HG03442 (cell line): ENCODE data around the gene TARS1.
A peak's percentile ranks its signal among the peaks of the same experiment; 100 is the strongest.

ENCODE experiments used
- ATAC-seq: cut with Tn5 transposase; IDR thresholded peaks from one replicate; pipeline ENCODE4 v1.9.1; 2021; ENCODE audit warnings: mild to moderate bottlenecking, moderate library complexity; ENCODE audit not compliant: unreplicated experiment

The TARS1 gene

GRCh38 chr5:33440482-33441240 is at the start of gene TARS1:
TARS1 (plus strand) TSS chr5:33440965; CDS start chr5:33441087, 122 bp downstream.
- peak; percentile 93 for ATAC-seq

GRCh38 chr5:33398501-33398900 is 42.3 kb upstream of the TARS1 start:
- no peak for ATAC-seq

DNA sequence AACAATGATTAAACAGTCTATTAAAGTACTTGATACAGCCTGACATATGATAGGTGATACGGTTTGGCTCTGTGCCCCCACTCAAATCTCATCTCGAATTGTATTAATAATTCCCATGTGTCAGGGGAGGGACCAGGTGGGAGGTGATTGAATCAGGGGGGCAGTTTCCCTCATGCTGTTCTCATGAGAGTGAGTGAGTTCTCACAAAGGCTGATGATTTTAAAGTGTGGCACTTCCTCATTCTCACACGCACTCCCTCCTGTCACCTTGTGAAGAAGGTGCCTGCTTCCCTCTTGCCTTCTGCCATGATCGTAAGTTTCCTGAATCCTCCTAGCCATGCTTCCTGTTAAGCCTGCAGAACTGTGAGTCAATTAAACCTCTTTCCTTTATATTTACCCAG is 40.1 kb upstream of the TARS1 start:
- ATAC-seq: no peak

DNA sequence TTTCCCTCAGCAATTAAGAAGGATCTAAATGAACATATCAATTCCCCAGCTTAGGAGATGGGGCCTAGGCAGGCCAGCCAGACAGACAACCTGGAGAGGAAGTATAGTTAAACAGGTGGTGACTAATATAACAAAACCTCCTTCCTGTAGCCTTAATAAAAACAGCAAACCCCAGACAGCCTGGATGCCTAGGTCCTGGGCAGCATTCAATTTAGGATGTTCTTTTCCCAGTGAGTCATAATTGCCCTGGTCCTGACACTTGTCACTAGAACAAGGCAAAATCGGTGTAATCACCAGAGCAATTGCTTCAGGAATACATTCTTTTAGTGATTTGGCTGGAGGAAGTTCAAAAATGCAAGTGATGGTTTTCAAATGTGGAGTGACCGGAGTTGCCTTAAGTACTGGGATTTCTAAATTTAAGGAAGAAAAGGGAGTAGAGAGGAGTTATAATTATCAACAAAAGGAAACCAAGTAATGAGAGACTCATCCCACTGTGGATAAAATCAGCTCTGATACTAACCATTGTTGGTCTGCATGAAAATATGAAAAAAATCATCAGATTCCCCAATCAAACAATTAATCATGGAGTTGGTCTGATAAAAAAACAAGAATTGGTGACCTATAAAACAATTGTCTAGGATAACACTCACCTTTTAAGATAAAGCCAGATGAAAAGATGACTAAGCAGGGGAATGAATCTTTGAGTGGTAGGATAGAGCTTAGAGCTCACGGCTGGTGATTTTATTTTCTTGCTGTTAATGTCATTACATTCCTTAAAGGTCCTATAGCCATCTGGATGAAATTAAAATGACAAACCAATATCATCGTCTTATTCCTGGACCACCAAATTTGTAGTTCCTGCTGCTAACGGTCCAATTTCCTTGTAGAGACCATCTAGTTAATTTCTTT is 39.0 kb upstream of the TARS1 start:
- ATAC-seq: no peak

- ATAC-seq: no peak
Observed at GRCh38 chr5:33403187-33403586, 37.6 kb upstream of the TARS1 start.

DNA sequence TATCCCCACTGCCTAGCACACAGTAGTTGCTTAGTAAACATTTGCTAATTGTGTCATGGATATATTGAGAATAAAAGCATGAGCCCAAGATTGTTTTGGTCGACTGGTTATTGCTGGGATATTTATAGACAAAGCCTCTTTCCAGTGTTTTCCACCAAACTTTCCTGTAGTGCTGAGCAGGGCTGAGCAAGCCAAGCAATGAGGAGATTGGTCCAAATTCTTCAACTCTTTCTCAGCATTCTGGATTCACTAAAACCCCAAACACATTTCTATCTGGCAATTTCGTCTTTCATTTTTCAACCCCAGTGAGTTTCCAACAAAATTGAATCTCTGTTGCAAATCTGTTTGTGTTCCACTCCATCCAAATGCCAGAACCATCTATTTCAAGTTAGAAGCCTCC is 31.9 kb upstream of the TARS1 start:
- ATAC-seq: no peak

DNA sequence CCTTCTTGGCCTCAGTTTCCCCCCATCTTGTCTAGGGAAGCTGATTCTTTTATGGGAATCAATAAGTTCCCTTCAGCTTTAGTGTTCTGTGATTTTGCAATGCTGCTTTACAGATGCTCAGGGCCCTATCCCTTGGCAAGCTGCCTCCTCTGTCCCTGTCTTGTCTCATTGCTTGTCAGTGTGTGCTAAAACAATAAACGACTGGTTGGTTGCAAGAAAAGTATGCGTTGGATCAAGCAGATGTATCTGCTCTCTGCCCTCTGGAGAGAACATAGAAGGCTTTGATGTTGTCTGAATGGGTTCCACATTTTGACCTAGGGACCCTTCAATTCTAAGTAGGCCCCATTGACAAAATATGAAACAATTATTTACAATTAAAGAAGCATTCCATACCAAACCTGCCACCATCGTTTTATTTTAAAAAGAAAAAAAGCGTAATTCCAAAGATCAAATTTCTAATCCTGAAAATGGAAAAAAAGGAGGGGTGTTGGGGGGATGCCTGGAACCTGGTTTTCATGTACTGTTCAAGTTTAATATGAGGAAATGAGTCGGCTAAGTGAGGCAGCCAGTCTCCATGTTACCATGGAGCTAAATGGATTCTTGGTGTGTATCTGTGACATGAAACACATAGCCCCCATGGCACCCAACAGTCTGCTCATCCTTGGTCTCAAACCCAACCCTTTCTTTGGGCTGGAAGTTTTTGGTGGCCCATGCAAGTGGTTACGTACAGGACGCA is 31.2 kb upstream of the TARS1 start:
- ATAC-seq: no peak

DNA sequence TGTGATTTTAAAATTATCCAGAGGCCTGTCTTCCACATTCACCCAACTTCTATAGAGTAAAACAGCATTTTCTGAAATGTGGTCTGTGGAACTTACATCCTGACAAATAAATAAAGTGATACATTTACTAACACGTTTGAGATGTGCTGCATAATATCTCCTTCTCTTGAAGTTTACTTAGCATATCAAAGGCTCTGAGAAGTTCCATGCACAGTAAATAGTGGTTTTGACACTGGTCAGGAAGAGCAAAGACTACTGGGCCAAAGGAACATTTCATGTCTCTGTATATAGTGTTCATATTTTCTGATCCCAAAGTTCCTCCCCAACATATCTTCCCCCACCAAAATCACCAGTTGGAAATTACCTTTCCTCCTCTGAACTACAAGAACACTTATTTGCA is 30.5 kb upstream of the TARS1 start:
- ATAC-seq: no peak

DNA sequence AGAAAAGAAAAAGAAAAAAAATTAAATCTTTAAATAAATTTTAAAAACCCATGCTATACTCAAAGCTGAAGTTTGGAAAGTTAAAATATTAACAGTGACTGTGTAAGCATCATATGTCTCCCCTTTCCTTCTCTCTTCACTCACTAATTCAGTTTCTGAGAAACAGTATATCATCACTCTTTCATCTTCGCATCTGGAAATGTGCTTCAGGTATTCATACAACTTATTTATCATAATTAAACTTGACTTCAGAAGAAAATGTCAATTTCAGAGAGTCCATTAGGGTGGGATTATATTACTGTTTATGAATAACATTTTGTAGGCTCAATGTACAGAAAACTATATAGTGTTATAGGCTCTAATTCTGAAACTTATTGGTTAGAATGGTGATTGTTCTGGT is 29.3 kb upstream of the TARS1 start:
- ATAC-seq: no peak

- ATAC-seq: no peak
Observed at GRCh38 chr5:33415811-33416354, 24.9 kb upstream of the TARS1 start.

GRCh38 chr5:33417632-33418031 is 23.1 kb upstream of the TARS1 start:
- no peak for ATAC-seq

GRCh38 chr5:33420946-33421345 is 19.8 kb upstream of the TARS1 start:
- ATAC-seq: no peak

DNA sequence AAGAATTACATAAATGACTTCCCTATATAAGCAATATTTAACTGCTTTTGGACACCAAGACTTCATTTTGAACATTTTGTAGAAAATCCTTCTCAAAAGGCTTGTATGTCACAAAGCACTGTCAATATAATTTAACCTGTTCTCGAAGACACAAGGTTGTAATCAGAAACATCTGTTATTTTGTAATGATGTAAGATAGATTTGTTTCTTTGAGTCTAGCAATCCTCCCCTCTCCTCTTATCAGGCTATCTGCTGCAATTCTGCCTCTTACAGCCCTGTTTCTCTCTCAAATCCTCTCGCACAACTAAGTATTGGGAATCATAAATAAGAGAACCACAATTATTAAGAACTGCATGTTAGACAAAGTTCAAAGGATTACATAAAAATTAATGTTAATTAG is 18.6 kb upstream of the TARS1 start:
- no peak for ATAC-seq

GRCh38 chr5:33423018-33423630 is 17.6 kb upstream of the TARS1 start:
- ATAC-seq: no peak

- ATAC-seq: no peak
Observed at GRCh38 chr5:33425314-33425713, 15.5 kb upstream of the TARS1 start.

- no peak for ATAC-seq
Observed at GRCh38 chr5:33430983-33431382, 9.8 kb upstream of the TARS1 start.

GRCh38 chr5:33432656-33433055 is 8.1 kb upstream of the TARS1 start:
- no peak for ATAC-seq

DNA sequence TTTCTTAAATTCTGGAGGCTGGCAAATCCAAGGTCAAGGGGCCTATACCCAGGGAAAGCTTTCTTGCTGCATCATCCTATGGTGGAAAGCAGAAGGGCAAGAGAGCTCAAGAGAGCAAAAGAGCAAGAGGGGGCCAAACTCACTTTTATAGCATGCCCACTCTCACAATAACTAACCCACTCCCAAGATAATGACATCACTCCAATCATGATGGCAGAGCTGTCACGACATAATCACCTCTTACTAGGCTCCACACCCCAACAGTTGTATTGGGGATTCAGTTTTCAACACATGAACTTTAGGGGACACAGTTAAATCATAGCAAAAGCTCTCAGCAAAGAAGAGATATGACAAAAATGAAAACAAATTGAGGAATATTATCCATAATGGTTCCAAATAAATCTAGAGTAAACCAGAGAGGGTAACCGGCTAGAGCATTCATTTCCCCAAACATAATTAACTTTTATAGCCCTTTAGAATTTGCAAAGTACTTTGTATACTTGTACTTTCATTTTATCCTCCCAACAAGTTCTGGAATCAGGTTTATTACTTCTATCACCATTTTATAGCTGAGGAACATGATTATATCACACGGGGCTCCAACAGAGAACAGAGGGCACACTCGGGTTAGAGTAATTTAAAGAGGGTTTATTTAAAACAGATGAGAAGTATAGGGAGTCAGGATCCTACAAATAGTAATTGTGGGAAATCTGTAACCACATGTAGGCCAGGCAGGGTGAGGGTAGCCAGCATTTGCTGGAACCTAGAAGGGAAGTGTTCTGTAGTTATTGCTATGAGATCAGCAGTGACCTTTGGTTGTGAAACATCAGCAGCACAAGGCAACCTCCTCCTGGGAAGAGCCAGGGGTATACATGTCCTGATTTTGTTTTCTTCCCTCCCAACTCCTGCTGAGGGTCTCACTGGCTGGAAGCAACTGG is 7.2 kb upstream of the TARS1 start:
- no peak for ATAC-seq

DNA sequence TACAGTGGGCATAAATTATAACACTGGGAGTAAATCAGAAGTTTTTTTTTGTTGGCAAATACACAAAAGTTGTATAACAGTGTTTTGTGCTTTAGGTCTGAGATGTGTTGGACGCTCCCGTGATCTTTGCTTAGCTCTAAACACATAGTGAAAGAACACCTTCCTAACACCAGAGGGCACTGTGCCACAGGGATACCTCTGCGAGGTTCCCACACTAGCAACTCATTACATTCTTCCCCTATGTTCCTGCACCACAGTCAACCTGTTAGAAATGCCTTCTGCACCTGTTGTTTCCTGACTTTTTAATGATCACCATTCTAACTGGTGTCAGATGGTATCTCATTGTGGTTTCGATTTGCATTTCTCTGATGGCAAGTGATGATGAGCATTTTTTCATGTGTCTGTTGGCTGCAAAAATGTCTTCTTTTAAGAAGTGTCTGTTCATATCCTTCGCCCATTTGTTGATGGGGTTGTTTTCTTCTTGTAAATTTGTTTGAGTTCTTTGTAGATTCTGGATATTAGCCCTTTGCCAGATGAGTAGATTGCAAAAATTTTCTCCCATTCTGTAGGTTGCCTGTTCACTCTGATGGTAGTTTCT is 4.8 kb upstream of the TARS1 start:
- ATAC-seq: peak; percentile 35
